Astrocyte of the cerebellum (primary cell): ENCODE results near the gene DUS1L.

Source experiments
- DNase-seq: peaks from one replicate; pipeline ENCODE4 v3.0.0-alpha.2; 2011; ENCODE audit warnings: low read depth
- H3K4me3 ChIP-seq: 2 replicates; pipeline ENCODE4 v1.5.1; 2011; ENCODE audit warnings: mild to moderate bottlenecking, low read depth, low read length, moderate library complexity
- in situ Hi-C: cut with HindIII; loops from 2 replicates; pipeline ENCODE4 v1.10.0; 2017; ENCODE audit warnings: low sequenced_read_pairs
- TF ChIP-seq, protein P1 (sequence below): IDR thresholded peaks from 2 replicates; pipeline ENCODE4 v1.5.1; 2012; ENCODE audit warnings: low read length, low read depth, moderate library complexity, mild to moderate bottlenecking; ENCODE audit errors: missing control alignments

DUS1L gene

DNA sequence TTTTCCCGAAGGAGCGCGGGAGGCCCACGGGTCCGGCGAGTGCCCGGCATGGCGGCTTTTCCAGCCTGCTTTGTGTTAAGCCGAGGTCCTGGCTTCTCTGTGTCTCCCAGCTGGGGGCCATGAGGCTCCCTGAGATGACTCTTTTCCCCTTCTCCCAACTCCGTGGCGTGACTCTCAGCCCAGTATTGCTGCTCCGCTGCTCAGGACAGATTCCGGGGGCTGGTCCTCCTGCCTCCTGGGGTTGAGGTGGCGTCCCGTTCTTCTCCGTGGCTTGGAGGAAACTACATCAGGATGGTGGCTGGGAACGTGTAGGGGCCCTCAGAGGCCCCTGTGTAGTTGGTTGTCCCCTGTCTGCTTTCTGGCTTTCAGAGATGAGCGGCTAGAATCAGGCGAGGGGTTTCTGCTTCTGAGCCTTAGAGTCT is 13.0 kb downstream of the DUS1L start:
- no peak for DNase-seq
- H3K4me3 ChIP-seq, result peak overlapping the region; percentile 76
- in situ Hi-C loops, result no loop called here
- TF ChIP-seq, protein P1, sequence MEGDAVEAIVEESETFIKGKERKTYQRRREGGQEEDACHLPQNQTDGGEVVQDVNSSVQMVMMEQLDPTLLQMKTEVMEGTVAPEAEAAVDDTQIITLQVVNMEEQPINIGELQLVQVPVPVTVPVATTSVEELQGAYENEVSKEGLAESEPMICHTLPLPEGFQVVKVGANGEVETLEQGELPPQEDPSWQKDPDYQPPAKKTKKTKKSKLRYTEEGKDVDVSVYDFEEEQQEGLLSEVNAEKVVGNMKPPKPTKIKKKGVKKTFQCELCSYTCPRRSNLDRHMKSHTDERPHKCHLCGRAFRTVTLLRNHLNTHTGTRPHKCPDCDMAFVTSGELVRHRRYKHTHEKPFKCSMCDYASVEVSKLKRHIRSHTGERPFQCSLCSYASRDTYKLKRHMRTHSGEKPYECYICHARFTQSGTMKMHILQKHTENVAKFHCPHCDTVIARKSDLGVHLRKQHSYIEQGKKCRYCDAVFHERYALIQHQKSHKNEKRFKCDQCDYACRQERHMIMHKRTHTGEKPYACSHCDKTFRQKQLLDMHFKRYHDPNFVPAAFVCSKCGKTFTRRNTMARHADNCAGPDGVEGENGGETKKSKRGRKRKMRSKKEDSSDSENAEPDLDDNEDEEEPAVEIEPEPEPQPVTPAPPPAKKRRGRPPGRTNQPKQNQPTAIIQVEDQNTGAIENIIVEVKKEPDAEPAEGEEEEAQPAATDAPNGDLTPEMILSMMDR, result no peak

DNA sequence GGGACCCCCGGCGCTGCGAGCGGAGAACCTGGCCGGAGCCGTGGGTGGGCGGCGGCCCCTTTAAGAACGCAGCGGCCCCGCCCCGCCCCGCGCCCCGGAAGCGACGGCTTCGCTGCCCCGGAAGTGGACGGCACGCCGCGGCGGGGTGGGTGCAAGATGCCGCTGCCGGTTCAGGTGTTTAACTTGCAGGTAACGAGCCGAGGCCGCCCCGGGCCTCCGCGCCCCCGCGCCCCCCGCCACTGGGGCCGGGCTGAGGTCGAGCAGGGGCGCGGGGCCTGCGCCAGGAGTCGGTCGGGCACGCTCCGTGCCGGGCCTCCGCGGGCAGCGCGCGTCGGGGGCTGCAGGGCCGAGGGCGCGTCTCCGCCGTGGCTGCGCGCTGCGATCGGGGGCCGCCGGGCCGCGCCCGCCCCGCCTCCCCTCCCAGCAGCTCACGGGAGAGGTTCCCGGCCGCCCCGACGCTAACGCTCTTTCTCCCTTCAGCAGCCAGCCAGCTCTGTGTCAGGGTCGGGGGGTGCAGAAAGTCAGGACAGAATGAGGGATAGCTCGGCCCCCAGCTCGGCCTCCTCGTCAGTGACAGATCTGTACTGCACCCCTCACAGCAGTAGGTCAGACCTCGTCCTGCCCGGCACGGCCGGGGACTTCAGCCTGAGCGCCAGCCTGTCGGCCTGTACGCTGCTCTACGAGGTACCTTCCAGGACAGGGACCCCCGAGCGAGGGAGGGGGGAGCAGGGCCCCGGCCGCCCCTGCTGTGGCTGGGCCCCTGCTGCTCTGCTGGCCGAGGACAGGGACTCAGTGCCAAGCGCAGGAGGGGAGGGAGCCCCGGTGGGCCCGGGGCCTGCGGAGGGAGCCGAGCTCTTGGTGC is 13.6 kb downstream of the DUS1L start, which contains the start of the genes GPS1 and RFNG:
TSS of gene GPS1 (plus strand) at position 123 of the 862 bp plus-strand sequence. CDS start at position 157, 34 bp downstream.
TSS of gene RFNG (minus strand) at position 36 of the 862 bp plus-strand sequence. CDS start 45 bp downstream, outside the sequence.
- TF ChIP-seq, protein P1, result no peak
- in situ Hi-C loops, result no loop called here
- peak within 1 kb of the TSS; percentile 76 for H3K4me3 ChIP-seq
- no peak for DNase-seq

DNA sequence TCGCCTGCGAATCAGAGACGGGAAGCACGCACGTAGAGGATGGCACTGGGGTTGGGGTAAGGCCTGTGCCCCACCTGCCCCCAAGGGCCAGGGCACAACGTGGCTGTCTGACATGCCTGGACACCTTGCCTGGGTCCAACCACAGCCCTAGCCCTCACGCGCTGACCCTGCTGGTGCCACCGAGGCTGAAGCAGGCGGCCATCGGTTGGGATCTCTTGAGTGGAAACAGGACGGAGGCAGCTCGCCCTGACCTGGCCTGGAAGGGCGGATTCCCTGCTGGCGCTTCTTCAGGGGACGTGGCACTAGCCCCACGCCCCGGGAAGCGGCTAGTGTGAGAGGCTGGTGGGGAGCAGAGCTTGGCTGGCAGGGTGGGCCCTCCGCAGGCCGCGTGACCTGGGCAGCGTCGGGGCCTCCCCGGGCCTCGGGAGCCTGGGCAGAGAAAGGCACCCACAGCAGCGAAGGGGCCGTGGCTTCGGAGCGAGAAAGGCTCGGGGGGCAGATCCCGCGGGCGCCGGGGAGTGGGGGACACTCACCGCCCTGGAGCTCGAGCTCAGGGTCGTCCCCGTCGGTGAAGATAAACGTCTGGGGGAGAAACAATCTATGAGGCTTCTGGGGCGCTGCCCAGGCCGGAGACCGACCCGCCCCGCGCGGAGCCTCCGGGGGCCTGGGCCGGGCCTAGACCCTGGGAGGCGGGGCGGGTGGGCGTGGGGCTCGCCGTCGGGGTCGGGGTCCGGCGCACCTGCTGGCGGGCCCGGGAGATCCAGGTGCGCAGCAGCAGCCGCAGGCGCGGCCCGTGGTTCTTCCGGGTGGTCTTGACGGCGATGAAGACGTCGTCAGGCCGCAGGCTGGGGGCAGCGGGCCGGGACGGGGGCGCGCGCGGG is 14.6 kb downstream of the DUS1L start:
- DNase-seq, result no peak
- in situ Hi-C loops, result no loop called here
- H3K4me3 ChIP-seq, result peak overlapping the region; percentile 76
- TF ChIP-seq, protein P1, result no peak

DNA sequence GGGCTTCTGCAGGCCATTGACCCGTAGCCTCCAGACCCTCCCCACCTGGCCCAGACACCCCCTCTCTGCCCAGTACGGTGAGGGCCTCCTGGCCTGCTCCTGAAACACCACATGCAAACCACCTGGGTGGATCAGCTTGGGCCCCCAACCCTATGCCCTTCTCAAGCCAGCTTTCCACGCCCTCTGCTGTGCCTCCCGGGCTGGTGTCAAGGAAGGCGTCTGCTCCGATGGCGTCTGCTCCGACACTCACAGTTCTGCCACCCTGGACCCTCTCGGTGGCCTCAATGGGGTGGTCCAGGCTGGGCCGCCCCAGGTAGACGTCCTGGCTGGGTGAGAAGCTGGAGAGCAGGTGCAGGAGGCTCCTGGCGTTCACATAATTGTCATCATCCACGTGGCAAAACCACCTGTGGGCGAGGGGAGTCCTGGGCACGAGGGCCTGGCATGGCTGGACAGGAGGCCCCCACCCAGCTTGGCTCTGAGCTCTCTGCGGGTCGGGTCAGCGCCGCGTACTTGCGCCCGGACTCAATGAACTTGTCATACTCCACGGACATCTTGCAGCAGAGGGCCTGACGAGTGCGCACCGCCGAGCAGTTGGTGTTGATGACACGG is 15.3 kb downstream of the DUS1L start:
- H3K4me3 ChIP-seq, result peak overlapping the region; percentile 76
- in situ Hi-C loops, result no loop called here
- no peak for DNase-seq
- TF ChIP-seq, protein P1, result no peak

DNA sequence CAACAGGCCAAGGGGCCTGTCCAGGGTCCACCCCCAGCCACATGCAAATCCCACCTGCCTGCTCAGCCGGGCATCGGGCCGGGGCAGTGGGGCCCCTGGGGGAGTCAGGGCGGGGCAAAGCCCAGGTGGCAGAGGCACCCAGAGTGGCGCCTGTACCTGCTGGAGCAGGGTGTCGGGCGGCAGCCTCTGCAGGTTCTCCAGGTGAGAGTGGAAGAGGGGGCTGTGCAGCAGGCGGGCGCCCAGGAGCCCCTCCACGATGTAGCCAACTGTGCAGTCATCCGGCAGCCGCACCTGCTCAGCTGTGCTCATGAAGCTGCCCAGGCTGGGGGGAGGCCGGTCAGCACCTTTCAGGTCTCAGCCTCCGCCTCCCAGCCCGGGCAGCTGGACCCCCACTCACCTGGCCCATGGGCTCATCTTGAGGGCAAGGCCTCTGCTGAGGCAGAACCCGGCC is 16.1 kb downstream of the DUS1L start:
- in situ Hi-C loops, result no loop called here

DNA sequence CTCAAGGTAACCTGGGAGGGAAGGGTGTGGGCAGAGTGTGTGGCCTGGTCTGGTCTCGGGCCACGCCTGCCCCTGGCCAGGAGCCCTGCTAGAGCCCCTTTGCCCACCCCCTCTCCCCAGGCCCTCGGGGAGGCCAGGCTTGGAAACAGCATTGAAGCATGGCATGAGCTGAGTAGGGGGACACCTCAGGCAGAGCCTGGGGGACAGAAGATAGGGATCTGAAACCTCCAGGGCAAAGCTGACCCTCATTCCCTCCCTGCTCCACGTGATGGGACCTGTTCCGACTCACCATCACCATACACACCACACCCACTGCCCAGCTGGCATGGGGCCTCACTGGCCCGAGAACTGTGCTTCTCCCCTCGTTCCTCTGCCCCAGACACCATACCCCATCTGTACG is 16.5 kb downstream of the DUS1L start:
- DNase-seq, result no peak
- TF ChIP-seq, protein P1, result no peak
- H3K4me3 ChIP-seq, result no peak overlapping the region
- in situ Hi-C loops, result no loop called here

More for the DNA sequence above, 16.1 kb downstream of the DUS1L start:
- TF ChIP-seq, protein P1, result no peak
- DNase-seq, result no peak
- H3K4me3 ChIP-seq, result no peak overlapping the region
